Activated naive CD4-positive, alpha-beta T cell treated with anti-CD3 and anti-CD28 coated beads, Interleukin-2, amount 50 U/mL, for 16 hours (primary cell): ENCODE measurements around the gene PCK2.

Experiments used
- DNase-seq: peaks from one replicate; pipeline ENCODE4 v3.0.0-alpha.2; 2020

The PCK2 gene

GRCh38 chr14:24077086-24077485 lies 17.0 kb upstream of the PCK2 start:
- no peak for DNase-seq

GRCh38 chr14:24078146-24078545 lies 16.0 kb upstream of the PCK2 start:
- no peak for DNase-seq

- DNase-seq, result no peak
Measured at GRCh38 chr14:24079491-24080141, 14.5 kb upstream of the PCK2 start.

GRCh38 chr14:24080142-24080530 lies 14.0 kb upstream of the PCK2 start:
- no peak for DNase-seq

- DNase-seq, result peak; percentile 75
Measured at GRCh38 chr14:24080888-24081738, 13.0 kb upstream of the PCK2 start.

- DNase-seq, result no peak
Measured at GRCh38 chr14:24081739-24082211, 12.3 kb upstream of the PCK2 start.

- no peak for DNase-seq
Measured at GRCh38 chr14:24082411-24083080, 11.6 kb upstream of the PCK2 start.

GRCh38 chr14:24083462-24083861 lies 10.6 kb upstream of the PCK2 start:
- DNase-seq, result no peak

GRCh38 chr14:24084440-24084839 lies 9.7 kb upstream of the PCK2 start:
- DNase-seq, result no peak

- DNase-seq, result no peak
Measured at GRCh38 chr14:24085215-24085614, 8.9 kb upstream of the PCK2 start.

- no peak for DNase-seq
Measured at GRCh38 chr14:24086193-24086955, 7.7 kb upstream of the PCK2 start.

- DNase-seq, result no peak
Measured at GRCh38 chr14:24087004-24087403, 7.1 kb upstream of the PCK2 start.

GRCh38 chr14:24088095-24088494 lies 6.0 kb upstream of the PCK2 start:
- DNase-seq, result no peak

- no peak for DNase-seq
Measured at GRCh38 chr14:24089890-24090289, 4.2 kb upstream of the PCK2 start.

- DNase-seq, result no peak
Measured at GRCh38 chr14:24092110-24092504, 2.0 kb upstream of the PCK2 start.

GRCh38 chr14:24092505-24093206 lies 1.5 kb upstream of the PCK2 start:
- DNase-seq, result no peak

GRCh38 chr14:24093207-24093900 lies 757 bp upstream of the PCK2 start:
- no peak for DNase-seq

- peak; percentile 28 for DNase-seq
Measured at GRCh38 chr14:24094841-24095270, 745 bp downstream of the PCK2 start.

- DNase-seq, result peak; percentile 62
Measured at GRCh38 chr14:24095271-24096068, 1.4 kb downstream of the PCK2 start.

GRCh38 chr14:24096545-24097181 lies 2.6 kb downstream of the PCK2 start:
- no peak for DNase-seq
